ENCODE measurements around the gene TMEM106C.

Gene TMEM106C

GRCh38 chr12:48016373-48017020, 53.1 kb downstream of the TMEM106C start:
- no peak for DNase-seq (ENCODE audit: low spot score)

- no peak for DNase-seq (ENCODE audit: low spot score)
Observed at GRCh38 chr12:48017496-48017895, 54.1 kb downstream of the TMEM106C start.

GRCh38 chr12:48017921-48018617, 54.7 kb downstream of the TMEM106C start:
- no peak for DNase-seq (ENCODE audit: low spot score)
